GM18502 (cell line): Measurements from ENCODE around the gene MMRN2.

Experiments
- ATAC-seq: cut with Tn5 transposase; IDR thresholded peaks from one replicate; pipeline ENCODE4 v1.9.1; 2021; ENCODE audit warnings: mild to moderate bottlenecking; ENCODE audit not compliant: unreplicated experiment, poor library complexity

The MMRN2 gene

GRCh38 chr10:86899670-86900276, 57.6 kb downstream of the MMRN2 start:
- ATAC-seq = no peak

- no peak for ATAC-seq
Observed at GRCh38 chr10:86899132-86899531, 58.3 kb downstream of the MMRN2 start.

GRCh38 chr10:86898511-86898910, 58.9 kb downstream of the MMRN2 start:
- ATAC-seq = no peak

- no peak for ATAC-seq
Observed at GRCh38 chr10:86889997-86890396, 67.4 kb downstream of the MMRN2 start.

GRCh38 chr10:86888585-86889381, 68.6 kb downstream of the MMRN2 start:
- peak; percentile 98 for ATAC-seq
